ENCODE results near the gene GLRA3. TPM values are rescaled to one million over a fixed set of nuclear protein-coding genes. Genes with fewer than 3 reads are reported as not detected.

Gene GLRA3
- polyA plus RNA-seq, 3 donors, result not detected

DNA sequence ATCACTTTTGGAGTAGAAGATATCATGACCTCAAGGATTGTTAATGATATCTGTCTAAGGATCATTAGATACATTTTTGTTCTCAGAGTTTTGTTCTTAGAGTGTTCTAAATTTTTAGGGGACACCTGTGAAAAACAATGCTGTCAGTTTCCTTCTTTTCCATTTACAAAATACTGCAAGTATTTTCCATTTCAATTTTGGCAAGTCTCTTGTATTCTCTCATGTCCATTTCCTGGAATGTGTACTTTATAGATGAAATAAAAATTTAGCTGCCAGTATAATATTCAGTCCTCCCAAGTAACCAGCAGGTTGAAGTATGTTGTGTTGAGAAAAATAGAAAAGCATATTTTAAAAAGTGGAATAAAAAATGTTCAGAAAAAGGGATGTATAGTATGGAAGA, 188.9 kb downstream of the GLRA3 start:
- no peaks in the 10 kb centered on the region for H3K36me3 ChIP-seq (replicated peaks in 1 of 2; ENCODE audit: control insufficient read depth in 1 of 2, insufficient read depth in 2 of 2, low read length in 2 of 2)
- H3K27ac ChIP-seq (ENCODE audit: low read depth in 1 of 2, low read length in 2 of 2), result no peak overlapping the region
- no peak overlapping the region for H3K4me3 Mint-ChIP-seq
- intact Hi-C loops (cut with micrococcal nuclease), result no loop called here
- DNase-seq, result no peak
- no peaks in the 10 kb centered on the region for H3K27me3 ChIP-seq (ENCODE audit: control insufficient read depth in 2 of 2, insufficient read depth in 2 of 2, low read length in 2 of 2)
- H3K27me3 Mint-ChIP-seq (ENCODE audit: low read depth in 3 of 3), result peaks cover 0 to 2% (median 0%) of the 10 kb centered on the region in 3 donors
- no peak overlapping the region for H3K4me3 ChIP-seq (replicated peaks in 1 of 3; ENCODE audit: low read depth in 2 of 3, low read length in 3 of 3)
- no peaks in the 10 kb centered on the region for H4K20me1 ChIP-seq (ENCODE audit: insufficient read depth, low read length)
- H3K9me3 ChIP-seq (replicated peaks in 1 of 2; ENCODE audit: control insufficient read depth in 1 of 2, insufficient read depth in 1 of 2, low read length in 2 of 2), result no peaks in the 10 kb centered on the region
- H3K9me3 Mint-ChIP-seq, result no peaks in the 10 kb centered on the region
- H3K4me1 Mint-ChIP-seq, result no peaks in the 10 kb centered on the region
- no peak overlapping the region for H3K4me2 ChIP-seq (replicated peaks; ENCODE audit: extremely low read depth, low read length, poor library complexity, severe bottlenecking)
- no peak for TF ChIP-seq CTCF (IDR thresholded peaks at IDR 0.05)
- no peaks in the 10 kb centered on the region for H3K4me1 ChIP-seq (ENCODE audit: control insufficient read depth in 1 of 2, insufficient read depth in 2 of 2, low read length in 2 of 2)
- H3K9ac ChIP-seq (ENCODE audit: insufficient read depth, low read length, poor library complexity, severe bottlenecking), result no peak overlapping the region
- H3K36me3 Mint-ChIP-seq, result no peaks in the 10 kb centered on the region
- H2AFZ ChIP-seq (ENCODE audit: insufficient read depth, low read depth, low read length, poor library complexity, severe bottlenecking), result no peak overlapping the region
- H3K27ac Mint-ChIP-seq, result no peak overlapping the region
- no peaks in the 10 kb centered on the region for H3K79me2 ChIP-seq (ENCODE audit: insufficient read depth, low read length)

DNA sequence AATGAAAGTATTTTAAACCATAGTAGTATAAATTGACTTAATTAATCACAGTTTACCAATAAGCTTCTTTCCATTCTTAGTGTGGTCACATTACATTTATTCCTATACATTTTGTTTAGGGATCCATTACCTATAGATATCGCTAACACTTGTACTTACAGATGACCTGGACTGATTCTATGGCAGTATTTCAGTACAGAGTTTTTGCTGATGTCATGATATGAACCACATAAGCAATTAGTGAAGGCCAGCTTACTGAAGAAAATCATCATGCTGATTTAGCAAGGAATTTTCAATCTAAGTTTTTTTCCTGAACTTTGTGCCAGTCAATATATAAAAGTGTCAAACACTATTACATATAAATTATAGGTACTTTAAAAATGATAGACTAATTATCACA, 193.3 kb downstream of the GLRA3 start:
- H3K27me3 Mint-ChIP-seq (ENCODE audit: low read depth in 3 of 3), result peaks cover 0 to 2% (median 0%) of the 10 kb centered on the region in 3 donors
- no peak for TF ChIP-seq CTCF (IDR thresholded peaks at IDR 0.05)
- no peak for DNase-seq
- Histone ChIP-seq H3K4me1 (ENCODE audit: control insufficient read depth in 1 of 2, insufficient read depth in 2 of 2, low read length in 2 of 2) (no peaks in the 10 kb centered on the region), H2AFZ (ENCODE audit: insufficient read depth, low read depth, low read length, poor library complexity, severe bottlenecking) (no peak overlapping the region), H3K4me2 (replicated peaks; ENCODE audit: extremely low read depth, low read length, poor library complexity, severe bottlenecking) (no peak overlapping the region), H3K27ac (ENCODE audit: low read depth in 1 of 2, low read length in 2 of 2) (no peak overlapping the region), H4K20me1 (ENCODE audit: insufficient read depth, low read length) (no peaks in the 10 kb centered on the region), H3K27me3 (ENCODE audit: control insufficient read depth in 2 of 2, insufficient read depth in 2 of 2, low read length in 2 of 2) (no peaks in the 10 kb centered on the region), H3K9me3 (replicated peaks in 1 of 2; ENCODE audit: control insufficient read depth in 1 of 2, insufficient read depth in 1 of 2, low read length in 2 of 2) (no peaks in the 10 kb centered on the region), H3K36me3 (replicated peaks in 1 of 2; ENCODE audit: control insufficient read depth in 1 of 2, insufficient read depth in 2 of 2, low read length in 2 of 2) (no peaks in the 10 kb centered on the region), H3K4me3 (replicated peaks in 1 of 3; ENCODE audit: low read depth in 2 of 3, low read length in 3 of 3) (no peak overlapping the region), H3K9ac (ENCODE audit: insufficient read depth, low read length, poor library complexity, severe bottlenecking) (no peak overlapping the region), H3K79me2 (ENCODE audit: insufficient read depth, low read length) (no peaks in the 10 kb centered on the region)
- H3K4me1 Mint-ChIP-seq, result peaks cover 1% of the 10 kb centered on the region
- intact Hi-C loops (cut with micrococcal nuclease), result loop anchor here in 1 of 2 donors (5.0 kb wide), 1 partner anchor 268 kb away; no protein-coding TSS in a partner anchor
- no peak overlapping the region for H3K27ac Mint-ChIP-seq
- no CpG with 5 or more reads among the region's 1 CpG for WGBS (ENCODE audit: insufficient coverage)
- H3K9me3 Mint-ChIP-seq, result no peaks in the 10 kb centered on the region
- H3K4me3 Mint-ChIP-seq, result no peak overlapping the region
- no peaks in the 10 kb centered on the region for H3K36me3 Mint-ChIP-seq

Measured in CD14-positive monocyte (primary cell).